ENCODE results near the gene WNK4. TPM values are rescaled to one million over a fixed set of nuclear protein-coding genes. Genes with fewer than 3 reads are reported as not detected.

The WNK4 gene
- total RNA-seq, 1 donor from 2014 or later = 8.9 TPM

DNA sequence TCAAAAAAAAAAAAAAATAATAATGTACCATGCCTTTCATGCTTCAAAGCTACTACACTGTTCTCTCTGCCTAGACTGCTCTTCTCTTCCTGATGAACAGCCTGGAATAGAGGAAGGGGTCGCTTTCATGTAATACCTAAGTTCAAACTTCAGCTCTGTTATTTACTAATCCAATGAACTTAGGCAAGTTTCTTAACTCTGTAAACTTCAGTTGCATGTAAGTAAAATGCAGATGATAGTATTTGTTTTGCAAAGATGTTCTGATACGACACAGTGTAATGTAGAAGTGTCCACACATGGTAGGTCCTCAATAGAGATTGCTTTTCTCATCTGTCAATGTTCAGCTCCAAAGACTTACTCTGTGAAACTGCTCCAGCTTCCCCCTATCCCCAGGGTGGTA, 11.5 kb downstream of the WNK4 start:
- H3K27ac Mint-ChIP-seq (ENCODE audit: unreplicated experiment) = no peak overlapping the region
- peaks cover 18% of the 10 kb centered on the region for H3K4me1 Mint-ChIP-seq (ENCODE audit: unreplicated experiment)
- DNase-seq (ENCODE audit: low spot score) = no peak
- TF ChIP-seq, protein P1, sequence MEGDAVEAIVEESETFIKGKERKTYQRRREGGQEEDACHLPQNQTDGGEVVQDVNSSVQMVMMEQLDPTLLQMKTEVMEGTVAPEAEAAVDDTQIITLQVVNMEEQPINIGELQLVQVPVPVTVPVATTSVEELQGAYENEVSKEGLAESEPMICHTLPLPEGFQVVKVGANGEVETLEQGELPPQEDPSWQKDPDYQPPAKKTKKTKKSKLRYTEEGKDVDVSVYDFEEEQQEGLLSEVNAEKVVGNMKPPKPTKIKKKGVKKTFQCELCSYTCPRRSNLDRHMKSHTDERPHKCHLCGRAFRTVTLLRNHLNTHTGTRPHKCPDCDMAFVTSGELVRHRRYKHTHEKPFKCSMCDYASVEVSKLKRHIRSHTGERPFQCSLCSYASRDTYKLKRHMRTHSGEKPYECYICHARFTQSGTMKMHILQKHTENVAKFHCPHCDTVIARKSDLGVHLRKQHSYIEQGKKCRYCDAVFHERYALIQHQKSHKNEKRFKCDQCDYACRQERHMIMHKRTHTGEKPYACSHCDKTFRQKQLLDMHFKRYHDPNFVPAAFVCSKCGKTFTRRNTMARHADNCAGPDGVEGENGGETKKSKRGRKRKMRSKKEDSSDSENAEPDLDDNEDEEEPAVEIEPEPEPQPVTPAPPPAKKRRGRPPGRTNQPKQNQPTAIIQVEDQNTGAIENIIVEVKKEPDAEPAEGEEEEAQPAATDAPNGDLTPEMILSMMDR (IDR thresholded peaks at IDR 0.05; ENCODE audit: unreplicated experiment) = no peak
- no peaks in the 10 kb centered on the region for H3K9me3 Mint-ChIP-seq (ENCODE audit: unreplicated experiment)
- H3K4me3 Mint-ChIP-seq (ENCODE audit: unreplicated experiment) = no peak overlapping the region
- peaks cover 29% of the 10 kb centered on the region for H3K36me3 Mint-ChIP-seq (ENCODE audit: low read depth, unreplicated experiment)
- H3K27me3 Mint-ChIP-seq (ENCODE audit: unreplicated experiment) = peaks cover 4% of the 10 kb centered on the region

GRCh38 chr17:42792545-42792944, 12.1 kb downstream of the WNK4 start:
- no peak for DNase-seq (ENCODE audit: low spot score)
- Mint-ChIP-seq H3K4me3 (ENCODE audit: unreplicated experiment) (no peak overlapping the region), H3K9me3 (ENCODE audit: unreplicated experiment) (no peaks in the 10 kb centered on the region), H3K36me3 (ENCODE audit: low read depth, unreplicated experiment) (peaks cover 26% of the 10 kb centered on the region), H3K27ac (ENCODE audit: unreplicated experiment) (no peak overlapping the region), H3K27me3 (ENCODE audit: unreplicated experiment) (peaks cover 4% of the 10 kb centered on the region), H3K4me1 (ENCODE audit: unreplicated experiment) (peaks cover 21% of the 10 kb centered on the region)
- TF ChIP-seq, protein P1 (IDR thresholded peaks at IDR 0.05; ENCODE audit: unreplicated experiment) = no peak

DNA sequence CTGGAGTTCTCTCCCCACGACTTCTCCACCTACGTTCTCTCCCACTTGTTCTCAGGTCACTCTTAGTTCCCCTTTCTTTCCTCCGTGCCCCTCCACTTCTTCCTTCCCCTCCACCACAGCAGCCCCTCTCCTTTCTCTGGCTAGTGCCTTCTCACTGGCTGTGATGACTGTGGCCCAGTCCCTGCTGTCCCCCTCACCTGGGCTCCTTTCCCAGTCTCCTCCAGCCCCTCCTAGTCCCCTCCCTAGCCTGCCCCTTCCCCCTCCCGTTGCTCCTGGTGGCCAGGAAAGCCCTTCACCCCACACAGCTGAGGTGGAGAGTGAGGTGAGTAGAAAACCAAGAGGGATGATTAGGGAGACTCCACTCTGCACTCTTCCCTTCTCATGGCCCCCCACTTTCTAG, 14.7 kb downstream of the WNK4 start:
- no peak overlapping the region for H3K27ac Mint-ChIP-seq (ENCODE audit: unreplicated experiment)
- H3K4me3 Mint-ChIP-seq (ENCODE audit: unreplicated experiment) = no peak overlapping the region
- no peaks in the 10 kb centered on the region for H3K9me3 Mint-ChIP-seq (ENCODE audit: unreplicated experiment)
- no peak for DNase-seq (ENCODE audit: low spot score)
- peaks cover 7% of the 10 kb centered on the region for H3K27me3 Mint-ChIP-seq (ENCODE audit: unreplicated experiment)
- TF ChIP-seq, protein P1 (IDR thresholded peaks at IDR 0.05; ENCODE audit: unreplicated experiment) = no peak
- peaks cover 28% of the 10 kb centered on the region for H3K4me1 Mint-ChIP-seq (ENCODE audit: unreplicated experiment)
- H3K36me3 Mint-ChIP-seq (ENCODE audit: low read depth, unreplicated experiment) = peaks cover 10% of the 10 kb centered on the region

DNA sequence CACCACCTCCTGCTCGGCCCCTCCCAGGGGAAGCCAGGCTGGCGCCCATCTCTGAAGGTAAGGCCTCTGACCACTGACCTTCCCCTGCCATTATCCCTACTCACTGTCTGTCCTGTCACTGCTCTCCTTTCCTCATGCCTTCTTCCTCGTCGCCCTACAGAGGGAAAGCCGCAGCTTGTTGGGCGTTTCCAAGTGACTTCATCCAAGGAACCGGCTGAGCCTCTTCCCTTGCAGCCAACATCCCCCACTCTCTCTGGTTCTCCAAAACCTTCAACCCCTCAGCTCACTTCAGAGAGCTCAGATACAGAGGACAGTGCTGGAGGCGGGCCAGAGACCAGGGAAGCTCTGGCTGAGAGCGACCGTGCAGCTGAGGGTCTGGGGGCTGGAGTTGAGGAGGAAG, 15.1 kb downstream of the WNK4 start:
- Mint-ChIP-seq H3K9me3 (ENCODE audit: unreplicated experiment) (no peaks in the 10 kb centered on the region), H3K36me3 (ENCODE audit: low read depth, unreplicated experiment) (peaks cover 6% of the 10 kb centered on the region), H3K27ac (ENCODE audit: unreplicated experiment) (no peak overlapping the region), H3K4me3 (ENCODE audit: unreplicated experiment) (peak overlapping the region; percentile 74), H3K27me3 (ENCODE audit: unreplicated experiment) (peaks cover 10% of the 10 kb centered on the region), H3K4me1 (ENCODE audit: unreplicated experiment) (peaks cover 28% of the 10 kb centered on the region)
- TF ChIP-seq, protein P1 (IDR thresholded peaks at IDR 0.05; ENCODE audit: unreplicated experiment) = no peak
- DNase-seq (ENCODE audit: low spot score) = no peak

GRCh38 chr17:42796066-42796758, 15.8 kb downstream of the WNK4 start:
- Mint-ChIP-seq H3K27me3 (ENCODE audit: unreplicated experiment) (peaks cover 11% of the 10 kb centered on the region), H3K4me1 (ENCODE audit: unreplicated experiment) (peaks cover 26% of the 10 kb centered on the region), H3K36me3 (ENCODE audit: low read depth, unreplicated experiment) (peaks cover 6% of the 10 kb centered on the region), H3K4me3 (ENCODE audit: unreplicated experiment) (peak overlapping the region; percentile 42), H3K9me3 (ENCODE audit: unreplicated experiment) (no peaks in the 10 kb centered on the region), H3K27ac (ENCODE audit: unreplicated experiment) (no peak overlapping the region)
- no peak for DNase-seq (ENCODE audit: low spot score)
- TF ChIP-seq, protein P1 (IDR thresholded peaks at IDR 0.05; ENCODE audit: unreplicated experiment) = no peak
